ENCODE measurements around the gene SCO2. TPM values are rescaled to one million over a fixed set of nuclear protein-coding genes. Genes with fewer than 3 reads are reported as not detected.

SCO2 gene
- total and polyA plus RNA-seq, 2 of the 13 experiments (the other 11 are each of a cell fraction or from before 2014, with no cell fraction given) = 0.32 to 3.7 TPM

GRCh38 chr22:50474710-50475651 is 50.4 kb downstream of the SCO2 start, which contains the start of gene SBF1 (continued):
- no peak for TF ChIP-seq CENPT (CRISPR knock-in tag; IDR thresholded peaks at IDR 0.05; ENCODE audit: low read depth)
- no peak for TF ChIP-seq ATF7 (IDR thresholded peaks at IDR 0.05)
- no peak for TF ChIP-seq ATF7 (CRISPR knock-in tag; IDR thresholded peaks at IDR 0.05)
- no peak for TF ChIP-seq DR1 (CRISPR knock-in tag; IDR thresholded peaks at IDR 0.05)
- TF ChIP-seq DBP (CRISPR knock-in tag; IDR thresholded peaks at IDR 0.05; ENCODE audit: not compliant biosample characterization) = no peak
- no peak for TF ChIP-seq DNMT3B (CRISPR knock-in tag; conservative IDR thresholded peaks at IDR 0.05)
- TF ChIP-seq PAX8 (CRISPR knock-in tag; IDR thresholded peaks at IDR 0.05; ENCODE audit: borderline replicate concordance) = no peak
- TF ChIP-seq E2F2 (CRISPR knock-in tag; IDR thresholded peaks at IDR 0.05; ENCODE audit: borderline replicate concordance) = no peak
- TF ChIP-seq RXRB (CRISPR knock-in tag; IDR thresholded peaks at IDR 0.05; ENCODE audit: borderline replicate concordance) = no peak
- no peak for TF ChIP-seq ZNF367 (CRISPR knock-in tag; IDR thresholded peaks at IDR 0.05; ENCODE audit: borderline replicate concordance)
- TF ChIP-seq ZNF3 (CRISPR knock-in tag; IDR thresholded peaks at IDR 0.05) = no peak
- TF ChIP-seq TMF1 (CRISPR knock-in tag; IDR thresholded peaks at IDR 0.05; ENCODE audit: low read depth) = no peak; the same call in 1 of the 2 replicates
- no peak for TF ChIP-seq NR2F6 (IDR thresholded peaks at IDR 0.05)
- TF ChIP-seq NR2F6 (CRISPR knock-in tag; IDR thresholded peaks at IDR 0.05) = no peak
- no peak for TF ChIP-seq CHD4 (IDR thresholded peaks at IDR 0.05; ENCODE audit: borderline replicate concordance, low read length)
- no peak for TF ChIP-seq ZNF710 (CRISPR knock-in tag; IDR thresholded peaks at IDR 0.05; ENCODE audit: borderline replicate concordance)
- no peak for TF ChIP-seq ZFP36 (IDR thresholded peaks at IDR 0.05; ENCODE audit: borderline replicate concordance, low read depth, low read length, partially characterized antibody)
- TF ChIP-seq GABPA (IDR thresholded peaks at IDR 0.05; ENCODE audit: low read depth, low read length) = no peak
- no peak for TF ChIP-seq GABPA (CRISPR knock-in tag; IDR thresholded peaks at IDR 0.05; ENCODE audit: low read depth)
- TF ChIP-seq GFI1 (CRISPR knock-in tag; IDR thresholded peaks at IDR 0.05; ENCODE audit: borderline replicate concordance) = no peak
- TF ChIP-seq ZNF558 (CRISPR knock-in tag; IDR thresholded peaks at IDR 0.05; ENCODE audit: borderline replicate concordance) = no peak
- peak; percentile 72 for TF ChIP-seq ZNF501 (CRISPR knock-in tag; IDR thresholded peaks at IDR 0.05)
- peak; percentile 48; the same call in 1 of the 2 replicates for TF ChIP-seq IRF9 (CRISPR knock-in tag; IDR thresholded peaks at IDR 0.05; ENCODE audit: borderline replicate concordance)
- no peak for TF ChIP-seq ONECUT2 (CRISPR knock-in tag; IDR thresholded peaks at IDR 0.05)
- TF ChIP-seq ZNF33B (CRISPR knock-in tag; IDR thresholded peaks at IDR 0.05) = no peak
- no peak for TF ChIP-seq REXO4 (CRISPR knock-in tag; IDR thresholded peaks at IDR 0.05; ENCODE audit: borderline replicate concordance)
- TF ChIP-seq U2AF1 (optimal IDR thresholded peaks at IDR 0.05; ENCODE audit: low read depth, low read length) = no peak

All from HepG2 (cell line).